Stomach (tissue), 4 donors: Measurements from ENCODE around the gene VTI1A.

Source experiments
- CTCF ChIP-seq, 7 experiments: fragments of 450-650 bp in 4 of 7; fragments of 200-600 bp in 3 of 7; sonication (generic) in 3 of 7; IDR thresholded peaks; one replicate each; pipeline ENCODE4 v1.5.1; 2016 to 2019; ENCODE audit warnings: antibody characterized with exemption in 7 of 7, control low read depth in 2 of 7, mild to moderate bottlenecking in 1 of 7
- POLR2AphosphoS5 ChIP-seq, 3 donors: sonication (generic); formaldehyde crosslinking; IDR thresholded peaks; one replicate each; pipeline ENCODE4 v1.6.1; 2016; ENCODE audit warnings: antibody characterized with exemption in 3 of 3

DNA sequence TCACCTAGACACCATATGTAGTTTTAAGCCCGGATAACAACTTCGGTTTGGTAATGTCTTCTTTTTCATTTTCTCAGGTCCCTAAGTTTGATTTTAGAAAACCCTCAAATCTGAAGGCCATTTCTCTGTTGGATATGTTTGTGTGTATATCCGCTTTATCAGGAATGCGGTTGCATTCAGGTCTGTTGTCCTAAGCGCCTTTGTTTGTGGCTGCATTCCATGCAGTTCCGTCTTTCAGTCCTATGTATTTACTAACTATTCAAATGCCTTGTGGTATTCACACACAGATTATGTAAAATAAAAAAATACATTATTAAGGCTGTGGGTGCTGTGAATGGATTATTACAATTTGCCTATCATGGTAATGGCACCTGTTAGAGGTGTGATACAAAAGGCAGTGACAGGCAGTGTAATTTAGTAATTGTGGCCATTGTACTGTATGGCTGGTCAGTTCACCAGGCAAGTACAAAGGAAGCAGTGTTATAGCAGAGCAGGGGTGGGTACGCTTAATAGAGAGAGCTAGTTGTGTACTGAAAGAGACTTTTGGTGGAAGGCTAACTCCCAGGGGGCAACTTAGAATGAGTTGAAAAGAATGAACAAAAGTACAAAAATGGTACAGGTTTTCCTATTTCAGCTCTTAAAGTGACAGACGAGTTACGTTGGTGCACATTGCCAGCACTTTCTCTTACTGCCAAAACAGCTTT lies 136.4 kb downstream of the VTI1A start:
- TF ChIP-seq CTCF (IDR thresholded peaks at IDR 0.05) (no peak), POLR2AphosphoS5 (IDR thresholded peaks at IDR 0.05) (no peak)
